ENCODE data around the gene VTI1A. TPM values are rescaled to one million over a fixed set of nuclear protein-coding genes. Genes with fewer than 3 reads are reported as not detected.

The VTI1A gene
- polyA plus RNA-seq, 1 donor from 2014 or later, result 28.7 TPM

- Histone ChIP-seq H3K27ac (ENCODE audit: low read length) (no peak overlapping the region), H3K4me2 (ENCODE audit: low read length) (no peak overlapping the region), H2AFZ (ENCODE audit: low read depth, low read length) (no peak overlapping the region), H3F3A (ENCODE audit: insufficient read depth, low read length, poor library complexity, severe bottlenecking) (no peaks in the 10 kb centered on the region), H3K9me2 (ENCODE audit: insufficient read depth, low read length) (no peaks in the 10 kb centered on the region), H3K36me3 (ENCODE audit: insufficient read depth, low read length) (no peaks in the 10 kb centered on the region), H3K4me3 (ENCODE audit: low read length) (no peak overlapping the region), H3K9me3 (ENCODE audit: low read length) (no peaks in the 10 kb centered on the region), H4K20me1 (ENCODE audit: insufficient read depth) (no peaks in the 10 kb centered on the region), H3K9ac (ENCODE audit: low read length) (no peak overlapping the region), H3K79me2 (replicated peaks; ENCODE audit: insufficient read depth, low read length) (peaks cover 13% of the 10 kb centered on the region), H3K27me3 (ENCODE audit: insufficient read depth, low read depth, low read length) (no peaks in the 10 kb centered on the region)
- TF ChIP-seq CTCF (IDR thresholded peaks at IDR 0.05; ENCODE audit: poor library complexity, severe bottlenecking) (no peak), TAF1 (IDR thresholded peaks at IDR 0.05; ENCODE audit: low read depth) (no peak), SMC3 (conservative IDR thresholded peaks at IDR 0.05; ENCODE audit: poor library complexity) (no peak), POLR2AphosphoS5 (IDR thresholded peaks at IDR 0.05) (no peak), RAD21 (conservative IDR thresholded peaks at IDR 0.05) (no peak), EZH2 (IDR thresholded peaks at IDR 0.05; ENCODE audit: borderline replicate concordance, insufficient read depth, low read length, poor library complexity, severe bottlenecking) (no peak), EP300 (conservative IDR thresholded peaks at IDR 0.05; ENCODE audit: poor library complexity, severe bottlenecking) (no peak), MXI1 (conservative IDR thresholded peaks at IDR 0.05; ENCODE audit: poor library complexity, severe bottlenecking) (no peak), REST (IDR thresholded peaks at IDR 0.05; ENCODE audit: borderline replicate concordance) (no peak)
Measured at GRCh38 chr10:112441520-112441919, 5.5 kb upstream of the VTI1A start.

GRCh38 chr10:112442063-112442462 is 5.0 kb upstream of the VTI1A start:
- H3K4me3 ChIP-seq (ENCODE audit: low read length), result no peak overlapping the region
- no peaks in the 10 kb centered on the region for H3F3A ChIP-seq (ENCODE audit: insufficient read depth, low read length, poor library complexity, severe bottlenecking)
- no peaks in the 10 kb centered on the region for H3K9me3 ChIP-seq (ENCODE audit: low read length)
- no peak overlapping the region for H3K9ac ChIP-seq (ENCODE audit: low read length)
- H3K27me3 ChIP-seq (ENCODE audit: insufficient read depth, low read depth, low read length), result no peaks in the 10 kb centered on the region
- TF ChIP-seq CTCF (IDR thresholded peaks at IDR 0.05; ENCODE audit: poor library complexity, severe bottlenecking) (no peak), POLR2AphosphoS5 (IDR thresholded peaks at IDR 0.05) (no peak)
- peaks cover 14% of the 10 kb centered on the region for H3K79me2 ChIP-seq (replicated peaks; ENCODE audit: insufficient read depth, low read length)
- H4K20me1 ChIP-seq (ENCODE audit: insufficient read depth), result no peaks in the 10 kb centered on the region
- no peak overlapping the region for H3K27ac ChIP-seq (ENCODE audit: low read length)
- no peak overlapping the region for H3K4me2 ChIP-seq (ENCODE audit: low read length)
- no peaks in the 10 kb centered on the region for H3K9me2 ChIP-seq (ENCODE audit: insufficient read depth, low read length)
- no peak overlapping the region for H2AFZ ChIP-seq (ENCODE audit: low read depth, low read length)
- H3K36me3 ChIP-seq (ENCODE audit: insufficient read depth, low read length), result no peaks in the 10 kb centered on the region
